Fibroblast of the aortic adventitia (primary cell): ENCODE data around the gene TMEM120A. TPM values are rescaled to one million over a fixed set of nuclear protein-coding genes. Genes with fewer than 3 reads are reported as not detected.

Source experiments
- DNase-seq: peaks from one replicate; pipeline ENCODE4 v3.0.0-alpha.2; 2010; ENCODE audit warnings: low read depth
- H3K4me3 ChIP-seq: 2 replicates; pipeline ENCODE4 v1.5.1; 2011; ENCODE audit warnings: low read depth, mild to moderate bottlenecking, control low read depth, low read length, moderate library complexity
- total RNA-seq: library from RNA; depleted of rRNA; stranded (reverse); fragments of >200 nt; gene quantifications from 2 replicates; pipeline ENCODE4 v1.2.3, GENCODE V29; 2012; ENCODE audit warnings: low replicate concordance
- TF ChIP-seq, protein P1 (sequence below): IDR thresholded peaks from 2 replicates; pipeline ENCODE4 v1.5.1; 2011; ENCODE audit warnings: mild to moderate bottlenecking, low read length, control low read depth, inconsistent platforms; ENCODE audit not compliant: insufficient read depth

TMEM120A gene
- total RNA-seq, 1 donor: 28.9 TPM

DNA sequence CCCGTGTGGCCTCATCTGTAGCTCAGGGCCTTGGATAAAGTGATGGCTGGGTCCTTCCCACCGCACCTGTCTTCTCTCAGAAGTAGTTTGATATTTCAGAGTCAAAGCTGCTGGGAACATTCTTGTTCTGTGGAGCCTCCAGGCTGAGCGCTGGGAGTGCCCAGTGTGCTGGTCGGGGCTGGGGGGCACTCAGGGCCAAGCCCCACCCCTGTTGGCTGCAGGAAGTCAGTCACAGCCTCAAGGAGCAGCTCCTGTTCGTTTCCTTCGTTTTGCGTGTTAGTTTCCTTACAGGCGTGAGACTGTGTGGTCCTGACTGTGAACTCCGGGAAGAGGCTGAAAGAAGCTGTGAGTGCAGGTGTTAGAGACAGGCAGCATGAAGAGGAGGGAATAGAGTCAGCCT lies 46.2 kb downstream of the TMEM120A start:
- TF ChIP-seq, protein P1, sequence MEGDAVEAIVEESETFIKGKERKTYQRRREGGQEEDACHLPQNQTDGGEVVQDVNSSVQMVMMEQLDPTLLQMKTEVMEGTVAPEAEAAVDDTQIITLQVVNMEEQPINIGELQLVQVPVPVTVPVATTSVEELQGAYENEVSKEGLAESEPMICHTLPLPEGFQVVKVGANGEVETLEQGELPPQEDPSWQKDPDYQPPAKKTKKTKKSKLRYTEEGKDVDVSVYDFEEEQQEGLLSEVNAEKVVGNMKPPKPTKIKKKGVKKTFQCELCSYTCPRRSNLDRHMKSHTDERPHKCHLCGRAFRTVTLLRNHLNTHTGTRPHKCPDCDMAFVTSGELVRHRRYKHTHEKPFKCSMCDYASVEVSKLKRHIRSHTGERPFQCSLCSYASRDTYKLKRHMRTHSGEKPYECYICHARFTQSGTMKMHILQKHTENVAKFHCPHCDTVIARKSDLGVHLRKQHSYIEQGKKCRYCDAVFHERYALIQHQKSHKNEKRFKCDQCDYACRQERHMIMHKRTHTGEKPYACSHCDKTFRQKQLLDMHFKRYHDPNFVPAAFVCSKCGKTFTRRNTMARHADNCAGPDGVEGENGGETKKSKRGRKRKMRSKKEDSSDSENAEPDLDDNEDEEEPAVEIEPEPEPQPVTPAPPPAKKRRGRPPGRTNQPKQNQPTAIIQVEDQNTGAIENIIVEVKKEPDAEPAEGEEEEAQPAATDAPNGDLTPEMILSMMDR: no peak
- no peak overlapping the region for H3K4me3 ChIP-seq
- DNase-seq: no peak

DNA sequence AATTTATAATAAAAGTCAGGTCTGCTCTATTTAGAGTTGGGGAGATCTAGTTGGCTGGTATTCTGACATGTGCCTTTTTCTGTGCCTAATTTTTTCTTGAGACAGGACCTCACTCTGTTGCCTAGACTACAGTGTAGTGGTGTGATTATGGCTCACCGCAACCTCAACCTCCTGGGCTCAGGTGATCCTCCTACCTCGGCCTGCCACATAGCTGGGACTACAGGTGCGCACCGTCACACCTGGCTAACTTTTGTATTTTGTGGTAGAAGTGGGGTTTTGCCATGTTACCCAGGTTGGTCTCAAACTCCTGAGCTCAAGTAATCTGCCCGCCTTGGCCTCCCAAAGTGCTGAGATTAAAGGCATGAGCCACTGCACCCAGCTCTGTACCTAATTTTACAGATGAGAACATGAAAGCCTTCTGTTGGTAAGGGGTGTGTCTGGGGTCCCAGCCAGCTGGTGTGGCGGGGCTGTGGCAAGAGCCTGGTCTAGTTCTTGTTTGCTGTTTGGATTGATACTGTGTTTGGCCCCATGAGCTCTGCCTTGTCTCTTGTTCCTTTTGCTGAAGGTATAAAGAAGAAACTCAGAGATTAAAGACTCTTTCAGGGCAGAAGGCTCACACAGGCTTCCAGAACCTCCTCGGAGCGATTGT lies 48.1 kb downstream of the TMEM120A start:
- TF ChIP-seq, protein P1: no peak
- no peak overlapping the region for H3K4me3 ChIP-seq
- DNase-seq: no peak

DNA sequence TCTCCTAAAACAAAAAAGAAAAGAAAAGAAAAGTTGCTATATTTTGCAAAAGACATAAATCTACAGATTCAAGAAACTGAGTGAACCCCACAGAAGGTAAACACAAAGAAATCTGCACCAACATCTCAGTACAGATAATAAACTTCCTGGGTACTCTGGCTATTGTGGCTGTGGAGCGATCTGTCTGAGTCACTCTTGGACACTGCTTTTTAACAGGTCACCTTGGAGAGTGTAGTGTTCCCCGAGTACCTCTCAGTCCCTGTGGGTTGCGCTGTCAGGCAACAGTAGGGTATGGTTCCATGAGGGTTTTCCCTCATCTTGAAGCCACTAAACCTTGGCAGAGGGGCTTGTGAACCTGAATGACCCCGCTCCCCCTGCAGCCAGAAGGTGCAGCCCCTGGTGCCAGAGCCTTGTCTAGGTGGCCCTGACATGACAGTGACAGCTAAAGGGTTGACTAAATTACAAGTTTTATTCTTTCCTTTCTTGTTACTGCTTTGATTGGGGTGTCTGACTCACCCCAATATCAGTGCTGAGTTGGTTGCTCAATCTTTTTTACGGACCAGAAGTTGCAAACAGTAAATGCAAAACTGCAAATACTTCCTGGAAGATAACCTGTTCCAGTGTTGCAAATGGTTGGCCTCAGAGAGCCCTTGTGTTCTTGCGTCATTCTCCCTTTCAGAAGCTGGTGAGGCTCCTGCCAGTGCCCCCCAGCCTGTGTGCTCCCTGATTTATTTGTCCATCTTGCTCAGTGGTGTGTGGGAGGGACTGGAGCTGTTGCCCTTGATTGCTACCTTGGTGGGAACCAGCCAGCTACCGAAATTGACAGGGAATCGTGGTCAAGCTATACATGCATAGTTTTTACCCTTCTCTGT lies 48.9 kb downstream of the TMEM120A start:
- DNase-seq: peak; percentile 63
- TF ChIP-seq, protein P1: no peak
- no peak overlapping the region for H3K4me3 ChIP-seq

DNA sequence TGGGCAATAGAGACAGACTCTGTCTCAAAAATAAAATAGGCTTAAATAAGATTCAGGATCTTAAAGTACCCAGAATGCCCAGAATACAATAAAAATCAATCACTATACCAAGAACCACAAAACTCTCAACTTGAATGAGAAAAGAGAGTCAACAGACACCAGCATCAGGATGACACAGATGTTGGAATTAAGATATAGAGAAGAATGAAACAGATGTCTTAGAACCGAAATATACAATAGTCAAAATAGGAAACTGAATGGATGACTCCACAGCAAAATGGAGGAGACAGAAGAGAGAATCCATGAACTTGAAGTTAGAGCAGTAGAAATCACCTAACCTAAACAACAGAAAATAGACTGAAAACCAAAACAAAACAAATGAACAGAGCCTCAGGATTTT lies 49.9 kb downstream of the TMEM120A start:
- no peak overlapping the region for H3K4me3 ChIP-seq
- DNase-seq: no peak
- TF ChIP-seq, protein P1: no peak

DNA sequence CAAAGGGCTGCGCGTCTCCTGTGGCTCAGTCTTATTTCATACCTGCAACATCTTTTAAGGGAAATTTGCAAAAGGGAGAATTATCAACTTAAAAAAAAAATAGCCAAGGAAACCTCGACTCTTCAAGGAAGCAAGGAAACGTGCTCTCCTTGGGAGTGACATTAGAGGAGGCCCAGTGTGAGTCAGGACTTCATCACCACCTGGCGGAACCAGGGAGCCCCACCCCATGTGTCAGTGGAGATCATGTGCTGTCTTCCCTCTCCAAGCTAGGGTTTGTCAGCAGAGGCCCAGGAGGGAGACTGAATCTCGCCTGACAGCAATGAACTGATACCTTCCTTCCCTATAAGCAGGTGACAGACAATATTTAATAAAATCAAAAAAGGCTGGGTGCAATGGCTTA lies 50.5 kb downstream of the TMEM120A start:
- H3K4me3 ChIP-seq: no peak overlapping the region
- peak; percentile 28 for DNase-seq
- TF ChIP-seq, protein P1: no peak

DNA sequence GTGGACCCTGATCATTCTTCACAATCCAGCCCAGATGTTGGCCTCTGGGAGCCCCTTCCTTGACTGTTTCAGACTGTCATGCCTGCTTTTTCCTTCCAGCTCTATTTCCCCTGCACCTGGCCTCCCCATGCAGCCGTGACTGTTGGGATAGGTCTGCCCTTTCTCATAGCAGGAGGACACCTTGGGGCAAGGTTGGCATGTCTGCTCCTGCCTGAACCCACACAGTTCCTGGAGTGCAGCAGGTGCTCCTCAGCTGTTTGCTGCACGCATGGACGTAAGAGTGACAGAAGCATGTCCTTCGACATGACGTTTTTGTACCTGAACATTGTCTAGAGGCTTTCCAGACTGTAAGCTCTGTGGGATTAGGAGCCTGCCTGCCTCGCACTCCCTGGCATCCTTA lies 55.5 kb downstream of the TMEM120A start:
- H3K4me3 ChIP-seq: no peak overlapping the region
- TF ChIP-seq, protein P1: no peak
- no peak for DNase-seq
